ENCODE data around the gene RHBDL1.

- TF ChIP-seq CTCF (IDR thresholded peaks at IDR 0.05; ENCODE audit: poor library complexity) (no peak), EZH2phosphoT487 (IDR thresholded peaks at IDR 0.05; ENCODE audit: low read depth, severe bottlenecking, unreplicated experiment) (no peak)
Observed at GRCh38 chr16:678858-679813, 3.7 kb downstream of the RHBDL1 start.

Data from hepatocyte (in vitro differentiated cells).